BE2C (cell line): Measurements from ENCODE around the gene VIPR1.

ENCODE experiments used
- DNase-seq: peaks from one replicate; pipeline ENCODE4 v3.0.0-alpha.2; 2020
- H3K27me3 ChIP-seq: fragments of 250-450 bp; sonication (Bioruptor Pico); 2 replicates; pipeline ENCODE4 v1.5.1; 2020; ENCODE audit warnings: mild to moderate bottlenecking
- H3K36me3 ChIP-seq: fragments of 250-450 bp; sonication (Bioruptor Pico); 2 replicates; pipeline ENCODE4 v1.5.1; 2020; ENCODE audit warnings: mild to moderate bottlenecking
- H3K4me1 ChIP-seq: fragments of 250-450 bp; sonication (Bioruptor Pico); 2 replicates; pipeline ENCODE4 v1.5.1; 2020
- H3K4me3 ChIP-seq: 2 replicates; pipeline ENCODE4 v1.5.1; 2011; ENCODE audit warnings: low read depth, low read length
- H3K9me3 ChIP-seq: fragments of 250-450 bp; sonication (Bioruptor Pico); 2 replicates; pipeline ENCODE4 v1.5.1; 2020
- CTCF ChIP-seq: IDR thresholded peaks from 2 replicates; pipeline ENCODE4 v1.5.1; 2012; ENCODE audit warnings: mild to moderate bottlenecking, low read depth, low read length

Gene VIPR1

GRCh38 chr3:42545284-42545900 is 42.9 kb downstream of the VIPR1 start:
- no peaks in the 10 kb centered on the region for H3K9me3 ChIP-seq
- no peaks in the 10 kb centered on the region for H3K27me3 ChIP-seq
- no peaks in the 10 kb centered on the region for H3K4me1 ChIP-seq
- no peak overlapping the region for H3K4me3 ChIP-seq
- DNase-seq = no peak
- TF ChIP-seq CTCF = no peak
- no peaks in the 10 kb centered on the region for H3K36me3 ChIP-seq

- Histone ChIP-seq H3K36me3 (no peaks in the 10 kb centered on the region), H3K27me3 (no peaks in the 10 kb centered on the region), H3K4me1 (no peaks in the 10 kb centered on the region), H3K9me3 (no peaks in the 10 kb centered on the region), H3K4me3 (no peak overlapping the region)
- TF ChIP-seq CTCF = no peak
- no peak for DNase-seq
These were observed 44.3 kb downstream of the VIPR1 start for GRCh38 chr3:42546691-42547213.

GRCh38 chr3:42547401-42547945 is 45.0 kb downstream of the VIPR1 start:
- Histone ChIP-seq H3K36me3 (no peaks in the 10 kb centered on the region), H3K4me1 (no peaks in the 10 kb centered on the region), H3K4me3 (no peak overlapping the region), H3K27me3 (no peaks in the 10 kb centered on the region), H3K9me3 (no peaks in the 10 kb centered on the region)
- peak; percentile 54 for DNase-seq
- TF ChIP-seq CTCF = peak; percentile 83

- no peak overlapping the region for H3K4me3 ChIP-seq
- H3K9me3 ChIP-seq = no peaks in the 10 kb centered on the region
- H3K4me1 ChIP-seq = no peaks in the 10 kb centered on the region
- no peak for DNase-seq
- H3K36me3 ChIP-seq = no peaks in the 10 kb centered on the region
- no peaks in the 10 kb centered on the region for H3K27me3 ChIP-seq
- no peak for TF ChIP-seq CTCF
These were observed 46.7 kb downstream of the VIPR1 start for GRCh38 chr3:42549131-42549530.

- no peak for DNase-seq
- no peak for TF ChIP-seq CTCF
- Histone ChIP-seq H3K36me3 (no peaks in the 10 kb centered on the region), H3K27me3 (no peaks in the 10 kb centered on the region), H3K4me3 (no peak overlapping the region), H3K9me3 (no peaks in the 10 kb centered on the region), H3K4me1 (no peaks in the 10 kb centered on the region)
These were observed 47.8 kb downstream of the VIPR1 start for GRCh38 chr3:42550250-42550649.

- H3K36me3 ChIP-seq = 0 out of 2 replicates have a peak, but pooled peaks cover 8% of the 10 kb centered on the region
These were observed 50.4 kb downstream of the VIPR1 start for GRCh38 chr3:42552830-42553229.

More at GRCh38 chr3:42552830-42553229, 50.4 kb downstream of the VIPR1 start:
- Histone ChIP-seq H3K9me3 (no peaks in the 10 kb centered on the region), H3K4me1 (no peaks in the 10 kb centered on the region), H3K27me3 (no peaks in the 10 kb centered on the region), H3K4me3 (no peak overlapping the region)
- TF ChIP-seq CTCF = no peak
- DNase-seq = no peak
